ENCODE data around the gene CTNNAL1. TPM values are rescaled to one million over a fixed set of nuclear protein-coding genes. Genes with fewer than 3 reads are reported as not detected.

CTNNAL1 gene
- total and polyA plus RNA-seq, 2 donors (not counting 3 experiments of a cell fraction or from before 2014, with no cell fraction given) = 29.5 to 76.2 TPM

DNA sequence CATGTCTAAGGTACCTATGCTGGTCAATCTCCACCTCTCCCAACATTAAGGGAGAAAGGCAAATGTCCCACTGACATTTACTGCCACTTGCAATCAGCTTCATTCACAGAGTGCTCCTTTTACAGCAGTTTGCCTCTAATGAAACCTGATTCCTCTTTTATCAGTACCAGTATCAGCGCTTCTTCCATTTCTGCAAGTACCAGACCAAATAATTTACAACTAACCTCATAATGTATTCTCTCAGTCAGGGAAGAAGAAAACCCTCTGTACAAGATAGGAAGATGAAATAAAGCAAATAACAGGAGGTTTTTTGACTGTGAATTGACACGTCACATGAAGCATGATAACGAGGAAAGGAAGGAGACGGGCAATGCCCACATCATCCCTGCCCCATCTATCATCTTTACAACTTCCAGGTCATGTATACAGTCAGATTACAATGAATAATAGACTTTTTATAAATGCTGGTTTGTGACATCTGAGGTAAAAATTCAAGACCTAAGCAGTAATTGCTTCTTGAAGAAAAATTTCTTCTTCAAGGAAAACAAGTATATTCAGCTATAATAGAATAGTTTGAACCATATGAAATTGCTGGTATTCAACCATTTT lies 57.2 kb downstream of the CTNNAL1 start:
- Histone ChIP-seq H3K36me3 (ENCODE audit: control insufficient read depth in 2 of 2, extremely low read depth in 1 of 2, insufficient read depth in 2 of 2, low read length in 2 of 2) (peaks cover 0 to 2% of the 10 kb centered on the region in 2 experiments), H3K27ac (ENCODE audit: insufficient read depth, low read depth, low read length) (no peak overlapping the region), H3K9ac (replicated peaks; ENCODE audit: extremely low read depth, insufficient read depth, low read length) (no peak overlapping the region), H3K4me1 (ENCODE audit: control insufficient read depth, extremely low read depth, insufficient read depth, low read length) (peaks cover 9% of the 10 kb centered on the region), H3K4me3 (replicated peaks in 1 of 3; ENCODE audit: insufficient read depth in 1 of 3, low read depth in 1 of 3, low read length in 3 of 3) (no peak overlapping the region), H3K79me2 (ENCODE audit: control insufficient read depth, insufficient read depth, low read length) (no peaks in the 10 kb centered on the region), H2AFZ (ENCODE audit: low read depth, low read length) (no peak overlapping the region), H3K9me1 (replicated peaks; ENCODE audit: control insufficient read depth, extremely low read depth, insufficient read depth, low read length) (no peaks in the 10 kb centered on the region), H3K4me2 (ENCODE audit: insufficient read depth, low read length) (no peak overlapping the region), H3K27me3 (ENCODE audit: control insufficient read depth in 2 of 2, insufficient read depth in 2 of 2, low read length in 2 of 2) (no peaks in the 10 kb centered on the region), H4K20me1 (replicated peaks; ENCODE audit: control insufficient read depth, extremely low read depth, insufficient read depth, low read length) (no peaks in the 10 kb centered on the region), H3K9me3 (replicated peaks; ENCODE audit: control insufficient read depth, insufficient read depth, low read length) (no peaks in the 10 kb centered on the region)
- POLR2A ChIA-PET = no interaction called here
- intact Hi-C loops (cut with micrococcal nuclease) = no loop called here
- dilution Hi-C loops (cut with MboI; ENCODE audit: extremely low pct_ligation_motif_present, low sequenced_read_pairs) = no loop called here
- DNase-seq (ENCODE audit: low read depth, low spot score) (no peak), FAIRE-seq (no peak)
- no peak for TF ChIP-seq POLR2A (IDR thresholded peaks at IDR 0.05; ENCODE audit: low read depth, low read length)
- no peak for TF ChIP-seq MYC (IDR thresholded peaks at IDR 0.05; ENCODE audit: low read depth, low read length)
- TF ChIP-seq, protein P1, sequence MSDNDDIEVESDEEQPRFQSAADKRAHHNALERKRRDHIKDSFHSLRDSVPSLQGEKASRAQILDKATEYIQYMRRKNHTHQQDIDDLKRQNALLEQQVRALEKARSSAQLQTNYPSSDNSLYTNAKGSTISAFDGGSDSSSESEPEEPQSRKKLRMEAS (IDR thresholded peaks at IDR 0.05; ENCODE audit: insufficient read depth, insufficient read length) = no peak
- no peak for TF ChIP-seq JUN (IDR thresholded peaks at IDR 0.05; ENCODE audit: borderline replicate concordance, insufficient read depth, insufficient read length, low read depth)
- no peak for TF ChIP-seq GATA2 (IDR thresholded peaks at IDR 0.05; ENCODE audit: insufficient read depth, insufficient read length, low read depth, low read length)
- CTCF ChIA-PET = no interaction called here
- BruUV-seq (replicated peaks) = no TSS peak

- ChIA-PET CTCF (interaction anchor here (0.6 to 1.9 kb wide), 74 partner anchors 10 to 1532 kb away, joined by 3 to 33 read pairs (median 5); partner anchors contain the start of genes ABITRAM, CTNNAL1, ELP1 and TMEM245), POLR2A (no interaction called here)
- no TSS peak for BruUV-seq (replicated peaks)
- intact Hi-C loops (cut with micrococcal nuclease) (loop anchor here (2.0 to 5.0 kb wide), 4 partner anchors 65 to 367 kb away; partner anchors contain the start of gene EPB41L4B), dilution Hi-C loops (cut with MboI; ENCODE audit: extremely low pct_ligation_motif_present, low sequenced_read_pairs) (no loop called here)
- Histone ChIP-seq H3K9ac (replicated peaks; ENCODE audit: extremely low read depth, insufficient read depth, low read length) (no peak overlapping the region), H3K9me3 (replicated peaks; ENCODE audit: control insufficient read depth, insufficient read depth, low read length) (no peaks in the 10 kb centered on the region), H3K4me2 (ENCODE audit: insufficient read depth, low read length) (no peak overlapping the region), H2AFZ (ENCODE audit: low read depth, low read length) (no peak overlapping the region), H3K79me2 (ENCODE audit: control insufficient read depth, insufficient read depth, low read length) (no peaks in the 10 kb centered on the region), H3K27ac (ENCODE audit: insufficient read depth, low read depth, low read length) (no peak overlapping the region), H3K9me1 (replicated peaks; ENCODE audit: control insufficient read depth, extremely low read depth, insufficient read depth, low read length) (no peaks in the 10 kb centered on the region), H3K4me3 (replicated peaks in 1 of 3; ENCODE audit: insufficient read depth in 1 of 3, low read depth in 1 of 3, low read length in 3 of 3) (no peak overlapping the region), H4K20me1 (replicated peaks; ENCODE audit: control insufficient read depth, extremely low read depth, insufficient read depth, low read length) (no peaks in the 10 kb centered on the region), H3K27me3 (ENCODE audit: control insufficient read depth in 2 of 2, insufficient read depth in 2 of 2, low read length in 2 of 2) (no peaks in the 10 kb centered on the region), H3K4me1 (ENCODE audit: control insufficient read depth, extremely low read depth, insufficient read depth, low read length) (peaks cover 20% of the 10 kb centered on the region), H3K36me3 (ENCODE audit: control insufficient read depth in 2 of 2, extremely low read depth in 1 of 2, insufficient read depth in 2 of 2, low read length in 2 of 2) (no peaks in the 10 kb centered on the region)
- DNase-seq (ENCODE audit: low read depth, low spot score) (peak; percentile 78), FAIRE-seq (peak; percentile 79)
- TF ChIP-seq FOS (IDR thresholded peaks at IDR 0.05; ENCODE audit: borderline replicate concordance, insufficient read depth, low read length) = no peak
- TF ChIP-seq, protein P2, sequence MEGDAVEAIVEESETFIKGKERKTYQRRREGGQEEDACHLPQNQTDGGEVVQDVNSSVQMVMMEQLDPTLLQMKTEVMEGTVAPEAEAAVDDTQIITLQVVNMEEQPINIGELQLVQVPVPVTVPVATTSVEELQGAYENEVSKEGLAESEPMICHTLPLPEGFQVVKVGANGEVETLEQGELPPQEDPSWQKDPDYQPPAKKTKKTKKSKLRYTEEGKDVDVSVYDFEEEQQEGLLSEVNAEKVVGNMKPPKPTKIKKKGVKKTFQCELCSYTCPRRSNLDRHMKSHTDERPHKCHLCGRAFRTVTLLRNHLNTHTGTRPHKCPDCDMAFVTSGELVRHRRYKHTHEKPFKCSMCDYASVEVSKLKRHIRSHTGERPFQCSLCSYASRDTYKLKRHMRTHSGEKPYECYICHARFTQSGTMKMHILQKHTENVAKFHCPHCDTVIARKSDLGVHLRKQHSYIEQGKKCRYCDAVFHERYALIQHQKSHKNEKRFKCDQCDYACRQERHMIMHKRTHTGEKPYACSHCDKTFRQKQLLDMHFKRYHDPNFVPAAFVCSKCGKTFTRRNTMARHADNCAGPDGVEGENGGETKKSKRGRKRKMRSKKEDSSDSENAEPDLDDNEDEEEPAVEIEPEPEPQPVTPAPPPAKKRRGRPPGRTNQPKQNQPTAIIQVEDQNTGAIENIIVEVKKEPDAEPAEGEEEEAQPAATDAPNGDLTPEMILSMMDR (IDR thresholded peaks at IDR 0.05; ENCODE audit: extremely low read depth in 1 of 2, insufficient read depth in 1 of 2, low read depth in 1 of 2, low read length in 2 of 2) = peak in 1 of 2 donors; percentile 34
Measured at GRCh38 chr9:108953983-108954574, 59.2 kb downstream of the CTNNAL1 start.
